Cortex of kidney (tissue), 1 donor: ENCODE measurements around the gene PDE6G.

Experiments used
- DNase-seq: peaks from one replicate; lab custom pipeline; 2025; lab: John Stamatoyannopoulos, UW

The PDE6G gene

DNA sequence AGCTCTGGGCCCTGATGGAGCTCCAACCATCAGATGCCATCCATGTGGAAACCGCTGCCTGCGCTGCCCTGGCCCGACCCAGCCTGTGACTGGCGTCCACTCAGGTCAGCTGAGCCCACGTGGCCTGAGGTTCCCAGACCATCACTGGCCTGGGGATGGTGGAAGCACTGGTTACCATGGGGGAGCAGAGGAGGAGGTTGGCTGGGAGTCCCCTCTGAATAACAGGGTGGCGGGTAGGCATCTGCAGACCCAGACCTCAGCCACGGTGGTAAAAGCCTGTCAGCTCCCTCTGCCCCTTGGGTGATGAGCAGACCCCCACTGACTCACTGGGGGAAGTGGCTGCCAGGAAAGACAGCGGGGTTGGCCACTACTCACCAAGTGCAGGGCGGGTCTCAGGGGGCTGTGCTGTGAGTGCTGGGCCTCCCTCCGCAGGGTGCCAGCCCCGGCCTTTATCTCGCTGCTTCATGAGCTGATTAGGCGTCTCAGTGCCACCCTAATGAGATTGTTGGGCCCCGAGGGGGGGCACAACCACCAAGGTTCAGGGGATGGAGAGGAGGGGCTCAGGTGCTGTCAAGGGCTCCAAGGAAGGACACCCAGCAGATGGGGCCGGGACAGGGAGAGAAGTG is at the start of gene PDE6G:
Gene PDE6G, minus strand, starts transcription at position 425 of the 626 bp plus-strand sequence. CDS start 3,237 bp downstream, outside the sequence.
- DNase-seq = no peak

GRCh38 chr17:81705518-81706231 is 49.3 kb upstream of the PDE6G start:
- no peak for DNase-seq

DNA sequence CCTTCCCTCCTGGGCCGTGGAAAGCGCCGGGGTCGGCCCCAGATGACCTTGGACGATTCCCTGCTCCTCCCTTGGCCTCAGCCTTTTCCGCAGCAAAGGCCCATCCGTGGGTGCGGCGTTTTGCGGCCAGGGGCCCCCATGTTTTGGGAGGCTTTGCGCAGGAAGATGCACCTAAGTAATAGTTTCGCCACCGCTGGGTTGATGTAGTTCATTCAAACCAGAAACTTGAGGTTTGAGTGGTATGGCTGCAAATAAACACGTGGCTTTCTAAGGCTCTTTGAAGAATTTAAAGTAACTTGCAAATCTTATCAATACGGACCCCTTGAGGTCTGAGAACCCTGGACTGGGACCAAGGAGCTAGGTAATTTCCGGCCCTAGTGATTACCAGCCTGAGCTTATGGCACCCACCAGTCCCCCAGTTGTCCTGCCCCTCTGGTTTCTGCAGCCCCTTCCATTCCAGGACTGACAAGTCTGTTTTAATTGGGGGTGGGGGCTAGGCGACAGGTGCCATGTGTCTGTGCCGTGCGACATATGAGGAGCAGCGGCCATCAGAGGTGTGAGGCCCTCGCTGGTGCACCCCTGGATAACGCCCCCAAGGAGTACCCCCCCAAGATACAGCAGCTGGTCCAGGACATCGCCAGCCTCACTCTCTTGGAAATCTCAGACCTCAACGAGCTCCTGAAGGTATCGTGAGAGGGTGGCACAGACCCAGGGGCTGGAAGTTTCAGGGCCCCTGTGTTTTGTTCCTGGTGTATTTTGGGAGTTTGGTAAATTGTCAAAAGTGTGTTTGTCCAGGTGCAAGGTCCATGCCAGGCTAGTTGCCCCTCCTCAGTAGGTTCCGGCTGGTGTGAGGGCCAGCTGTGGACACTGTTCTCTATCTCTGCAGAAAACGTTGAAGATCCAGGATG is 47.7 kb upstream of the PDE6G start:
- DNase-seq = no peak

- no peak for DNase-seq
Measured at GRCh38 chr17:81702934-81703746, 46.8 kb upstream of the PDE6G start, which contains the start of gene MRPL12. Gene MRPL12, plus strand, starts transcription at chr17:81703367. Its CDS starts 135 bp downstream, at chr17:81703502.

DNA sequence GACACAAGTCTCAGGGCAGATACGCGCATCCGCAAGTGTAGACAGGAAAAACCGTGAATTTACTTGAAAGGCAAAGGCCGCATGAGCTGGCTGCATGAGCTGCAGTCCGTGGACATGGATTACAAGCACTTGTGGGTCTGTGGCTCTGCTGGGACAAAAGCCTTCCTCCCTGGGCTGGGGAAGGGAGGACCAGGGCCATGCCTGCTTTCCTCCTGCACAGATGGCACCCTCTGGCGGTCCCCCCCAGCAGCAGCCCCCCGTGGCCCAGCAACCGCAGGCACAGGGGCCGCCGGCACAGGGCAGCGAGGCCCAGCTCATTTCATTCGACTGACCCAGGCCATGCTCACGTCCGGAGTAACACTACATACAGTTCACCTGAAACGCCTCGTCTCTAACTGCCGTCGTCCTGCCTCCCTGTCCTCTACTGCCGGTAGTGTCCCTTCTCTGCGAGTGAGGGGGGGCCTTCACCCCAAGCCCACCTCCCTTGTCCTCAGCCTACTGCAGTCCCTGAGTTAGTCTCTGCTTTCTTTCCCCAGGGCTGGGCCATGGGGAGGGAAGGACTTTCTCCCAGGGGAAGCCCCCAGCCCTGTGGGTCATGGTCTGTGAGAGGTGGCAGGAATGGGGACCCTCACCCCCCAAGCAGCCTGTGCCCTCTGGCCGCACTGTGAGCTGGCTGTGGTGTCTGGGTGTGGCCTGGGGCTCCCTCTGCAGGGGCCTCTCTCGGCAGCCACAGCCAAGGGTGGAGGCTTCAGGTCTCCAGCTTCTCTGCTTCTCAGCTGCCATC is 45.1 kb upstream of the PDE6G start:
- no peak for DNase-seq

DNA sequence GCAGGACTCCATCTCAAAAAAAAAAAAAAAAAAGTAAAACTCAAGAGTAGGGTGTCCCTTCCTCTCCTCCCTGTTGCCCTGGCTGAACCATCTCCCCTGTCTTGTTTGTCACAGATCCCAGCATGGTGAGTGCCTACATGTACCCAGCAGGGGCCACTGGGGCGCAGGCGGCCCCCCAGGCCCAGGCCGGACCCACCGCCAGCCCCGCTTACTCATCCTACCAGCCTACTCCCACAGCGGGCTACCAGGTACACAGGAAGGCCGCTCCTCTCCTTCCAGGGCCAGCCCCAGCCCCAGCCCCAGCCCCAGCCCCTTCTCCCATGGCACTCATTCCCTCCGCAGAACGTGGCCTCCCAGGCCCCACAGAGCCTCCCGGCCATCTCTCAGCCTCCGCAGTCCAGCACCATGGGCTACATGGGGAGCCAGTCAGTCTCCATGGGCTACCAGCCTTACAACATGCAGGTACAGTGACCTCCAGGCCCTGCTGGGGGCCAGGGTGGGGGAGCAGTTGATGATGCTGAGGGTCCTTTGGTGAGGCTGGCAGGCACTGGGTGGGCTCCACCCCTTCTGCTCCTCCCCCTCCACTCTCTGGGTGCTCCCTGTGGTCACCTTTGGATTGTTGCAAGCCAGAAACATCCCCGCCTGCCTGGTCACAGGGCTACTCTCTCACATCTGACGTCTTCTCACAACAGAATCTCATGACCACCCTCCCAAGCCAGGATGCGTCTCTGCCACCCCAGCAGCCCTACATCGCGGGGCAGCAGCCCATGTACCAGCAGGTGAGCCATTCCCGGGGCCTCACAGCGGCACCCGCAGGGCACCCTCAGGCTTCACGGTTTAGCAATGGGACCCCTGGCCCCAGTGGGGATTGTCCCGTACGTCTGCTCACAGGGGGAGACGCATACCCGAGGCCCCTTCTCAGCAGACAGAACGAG is 44.3 kb upstream of the PDE6G start:
- DNase-seq = no peak

DNA sequence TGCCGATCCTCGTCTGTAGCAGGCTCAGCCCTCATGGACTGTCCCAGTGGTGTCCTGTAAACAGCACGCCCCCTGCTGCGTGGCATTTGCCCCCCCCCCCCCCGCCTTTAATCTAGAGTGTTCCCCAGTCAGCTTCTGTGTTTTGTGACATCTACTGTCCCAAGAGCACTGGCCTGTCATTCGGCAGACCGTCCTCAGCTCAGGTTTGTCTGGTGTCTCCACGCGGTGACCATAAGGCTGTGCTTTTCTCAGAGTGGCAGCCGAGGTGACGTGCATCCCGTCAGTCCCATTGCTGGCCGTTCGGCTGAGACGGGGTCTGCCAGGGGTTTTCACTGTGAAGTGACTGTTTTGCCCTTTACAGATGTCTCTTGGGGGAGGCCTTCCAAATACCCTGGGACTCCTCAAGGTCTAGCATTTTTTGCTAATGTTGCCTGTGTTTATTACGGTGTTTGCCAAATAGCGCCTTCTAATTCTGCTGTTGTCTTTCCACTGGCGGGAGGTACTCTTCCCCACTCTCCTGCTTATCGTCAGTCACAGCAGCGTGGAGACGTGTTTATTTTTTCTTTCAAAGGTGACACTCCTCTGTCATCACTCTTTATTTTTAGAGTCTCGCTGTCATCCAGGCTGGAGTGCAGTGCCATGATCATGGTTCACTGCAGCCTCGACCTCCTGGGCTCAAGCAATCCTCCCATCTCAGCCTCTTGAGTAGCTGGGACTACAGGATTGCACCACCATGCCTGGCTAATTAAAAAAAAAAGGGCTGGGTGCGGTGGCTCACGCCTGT is 41.1 kb upstream of the PDE6G start:
- no peak for DNase-seq

GRCh38 chr17:81696218-81696941 is 40.0 kb upstream of the PDE6G start:
- no peak for DNase-seq

- no peak for DNase-seq
Measured at GRCh38 chr17:81695801-81696200, 39.5 kb upstream of the PDE6G start.

DNA sequence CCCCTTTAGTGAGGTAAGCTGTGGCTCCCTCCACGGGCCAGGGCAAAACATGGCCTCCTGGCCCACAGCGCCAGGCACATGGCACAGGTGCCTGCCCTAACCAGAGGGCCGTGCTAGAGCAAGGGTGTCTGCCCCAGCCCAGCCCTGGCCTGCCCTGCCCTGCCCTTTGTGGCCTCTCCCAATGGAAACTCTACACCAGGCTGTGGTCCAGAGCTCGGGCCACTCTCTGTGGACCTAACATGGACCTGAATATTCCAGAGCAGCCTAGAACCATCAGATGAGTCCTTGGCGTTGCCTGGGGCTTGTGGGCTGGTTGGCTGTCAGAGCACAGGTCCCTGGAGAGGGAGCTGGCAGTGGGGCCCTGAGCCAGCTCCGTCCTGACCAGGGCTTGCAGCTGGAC is 38.9 kb upstream of the PDE6G start:
- DNase-seq = no peak

DNA sequence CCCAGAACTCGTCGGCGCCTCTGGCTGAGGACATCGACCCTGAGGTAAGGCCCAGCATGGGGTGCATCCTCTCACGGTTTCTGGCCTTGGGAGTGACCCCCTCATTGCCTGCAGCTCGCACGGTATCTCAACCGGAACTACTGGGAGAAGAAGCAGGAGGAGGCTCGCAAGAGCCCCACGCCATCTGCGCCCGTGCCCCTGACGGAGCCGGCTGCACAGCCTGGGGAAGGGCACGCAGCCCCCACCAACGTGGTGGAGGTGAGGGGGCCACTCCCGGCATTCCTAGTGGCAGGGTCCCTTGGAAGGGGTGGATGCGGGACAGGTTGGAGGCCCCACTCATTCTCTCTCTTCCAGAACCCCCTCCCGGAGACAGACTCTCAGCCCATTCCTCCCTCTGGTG is 38.5 kb upstream of the PDE6G start:
- DNase-seq = no peak

GRCh38 chr17:81693509-81694210 is 37.3 kb upstream of the PDE6G start:
- DNase-seq = no peak

DNA sequence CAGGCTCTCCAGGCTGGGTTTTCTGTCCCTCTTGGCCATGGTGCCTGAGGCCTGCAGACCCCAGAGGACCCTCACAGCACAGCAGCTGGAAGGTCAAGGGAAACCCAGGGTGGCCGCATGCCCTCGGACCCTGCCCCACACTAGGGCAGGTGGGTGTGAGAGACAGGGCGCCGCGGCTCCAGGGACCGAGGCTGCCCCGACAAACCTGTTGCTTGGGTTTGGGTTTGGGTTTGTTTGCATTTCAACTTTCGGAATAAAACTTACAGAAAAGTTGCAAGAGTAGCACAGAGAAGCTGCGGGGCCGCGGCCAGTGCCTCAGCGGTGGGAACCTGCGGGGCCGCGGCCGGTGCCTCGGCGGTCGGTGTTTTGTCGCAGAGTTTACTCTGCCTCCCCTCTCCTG is 35.3 kb upstream of the PDE6G start:
- DNase-seq = no peak

- DNase-seq = no peak
Measured at GRCh38 chr17:81691196-81691595, 34.9 kb upstream of the PDE6G start.

DNA sequence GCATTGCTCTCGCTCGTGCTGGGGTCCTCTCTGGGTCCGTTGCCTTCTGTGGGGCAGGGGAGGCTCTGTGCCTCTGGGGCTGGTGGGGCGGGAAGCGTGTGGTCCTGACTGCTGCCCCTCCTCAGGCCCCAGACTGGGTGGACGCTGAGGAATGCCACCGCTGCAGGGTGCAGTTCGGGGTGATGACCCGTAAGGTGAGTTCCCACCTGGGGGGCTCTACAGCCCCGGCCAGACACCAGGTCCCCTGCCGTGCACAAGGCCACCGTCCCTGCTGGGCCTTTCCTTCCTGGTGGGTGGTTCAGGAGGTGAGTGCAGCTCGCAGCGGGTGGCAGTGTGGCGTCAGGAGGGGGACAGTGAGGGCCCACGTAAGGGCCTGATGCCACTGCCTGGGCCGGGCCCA is 34.2 kb upstream of the PDE6G start:
- no peak for DNase-seq

GRCh38 chr17:81690066-81690465 is 33.7 kb upstream of the PDE6G start:
- no peak for DNase-seq

DNA sequence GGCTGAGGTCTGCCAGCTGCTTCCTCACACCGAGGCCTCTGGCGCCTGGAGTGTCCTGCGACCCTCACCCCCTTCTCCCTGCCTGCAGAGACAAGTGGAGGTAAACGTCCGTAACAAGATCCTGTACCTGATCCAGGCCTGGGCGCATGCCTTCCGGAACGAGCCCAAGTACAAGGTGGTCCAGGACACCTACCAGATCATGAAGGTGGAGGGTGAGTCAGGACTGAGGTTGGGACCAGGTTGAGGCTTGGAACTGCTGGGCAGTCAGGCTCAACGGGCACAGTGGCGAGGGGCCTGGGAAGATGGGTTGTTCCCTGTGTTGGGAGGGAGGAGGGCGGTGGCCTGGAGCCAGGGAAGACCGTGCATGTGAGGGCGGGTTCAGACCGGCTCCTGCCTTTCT is 32.3 kb upstream of the PDE6G start:
- DNase-seq = no peak
